Adrenal gland (tissue), 12 donors: ENCODE data around the gene UBE2H. TPM values are rescaled to one million over a fixed set of nuclear protein-coding genes. Genes with fewer than 3 reads are reported as not detected.
A peak's percentile ranks its signal among the peaks of the same experiment; 100 is the strongest.

ENCODE experiments used
- DNase-seq, 7 donors: peaks; one replicate each; pipeline ENCODE4 v3.0.0-alpha.2; 2019 to 2020
- H3K27ac ChIP-seq, 5 donors: fragments of 200-600 bp; sonication (generic) in 4 of 5; 1 replicate in 3 of 5; 2 replicates in 2 of 5; pipeline versions ENCODE4 v1.5.1 to v1.8.0; 2016 to 2020; ENCODE audit warnings: mild to moderate bottlenecking in 1 of 5
- H3K27me3 ChIP-seq: fragments of 200-600 bp; 2 replicates; pipeline ENCODE4 v1.8.0; 2021
- H3K36me3 ChIP-seq, 2 donors: fragments of 200-600 bp; replicated peaks in 1 of 2; 1 replicate in 1 of 2; 2 replicates in 1 of 2; pipeline versions ENCODE4 v1.5.1 to v1.8.0; 2018 to 2022
- H3K4me1 ChIP-seq, 2 donors: fragments of 200-600 bp; replicated peaks in 1 of 2; 1 replicate in 1 of 2; 2 replicates in 1 of 2; pipeline versions ENCODE4 v1.5.1 to v1.8.0; 2018 to 2021
- H3K4me3 ChIP-seq, 4 donors: fragments of 200-600 bp; sonication (generic) in 3 of 4; one replicate each; pipeline ENCODE4 v1.5.1; 2016 to 2018
- H3K9me3 ChIP-seq, 3 donors: fragments of 200-600 bp; sonication (generic) in 1 of 3; replicated peaks in 1 of 3; 1 replicate in 2 of 3; 2 replicates in 1 of 3; pipeline versions ENCODE4 v1.5.1 to v1.8.0; 2016 to 2021
- POLR2A ChIP-seq, 2 donors: fragments of 450-650 bp; IDR thresholded peaks; one replicate each; pipeline ENCODE4 v1.6.1; 2017; ENCODE audit warnings: antibody characterized with exemption in 2 of 2, mild to moderate bottlenecking in 2 of 2, moderate library complexity in 1 of 2
- WGBS, 4 donors: extraction: QIAGEN DNeasy Blood & Tissue Kit in 2 of 4; methylation state at CpG; one replicate each; pipeline versions ENCODE4 v1.1.5 to v1.1.7; 2013 to 2017; 5-methylcytosine and 5-hydroxymethylcytosine counted together
- intact Hi-C, 2 donors: fragments of 100-400 bp; cut with DNase I; formaldehyde crosslinking; loops; one replicate each; pipeline versions ENCODE4 v1.14.1 to v1.15.0; 2022 to 2023
- polyA plus RNA-seq, 3 donors: library from polyadenylated mRNA; stranded (reverse); fragments of 200-250 nt in 2 of 3; fragments of 350-450 nt in 1 of 3; fragmentation: Illumina TruSeq in 1 of 3; extraction: RNeasy Lipid Tissue Mini Kit (QIAGEN cat#74804) in 1 of 3; gene quantifications; one replicate each; pipeline ENCODE4 v1.2.3, GENCODE V29; 2013 to 2014
- total RNA-seq, 9 donors: library from RNA; depleted of rRNA in 4 of 9; stranded (reverse); fragments of >200 nt in 4 of 9; fragments of 120-200 nt in 1 of 9; fragmentation: NEBNext Ultra II Directional in 1 of 9; extraction: Animal tissue kit (Norgen Biotek cat#: 25700) in 1 of 9; gene quantifications; one replicate each; pipeline versions ENCODE4 v1.1.0 to v1.2.4, GENCODE V29; 2013 to 2023
- TF ChIP-seq, protein P1 (sequence below), 6 experiments: fragments of 450-650 bp in 4 of 6; fragments of 200-600 bp in 2 of 6; sonication (generic) in 1 of 6; IDR thresholded peaks; 1 replicate in 5 of 6; 2 replicates in 1 of 6; pipeline versions ENCODE4 v1.5.1 to v1.8.0; 2016 to 2021; ENCODE audit warnings: antibody characterized with exemption in 6 of 6, mild to moderate bottlenecking in 2 of 6, moderate library complexity in 1 of 6
- donor health status: healthy with polysubstance abuse.
- donor health status: Bipolar disorder and iron deficiency.
- donor health status: DM: yes; HTN: yes; CAD: no.
- donor health status: DM: no; HTN: no; CAD: no.
- donor health status: DM: no; HTN: no; CAD: no.
- donor health status: DM: yes; HTN: yes; CAD: no.

Gene UBE2H
- total and polyA plus RNA-seq, 12 donors, result 48.3 to 392 (median 143) TPM

DNA sequence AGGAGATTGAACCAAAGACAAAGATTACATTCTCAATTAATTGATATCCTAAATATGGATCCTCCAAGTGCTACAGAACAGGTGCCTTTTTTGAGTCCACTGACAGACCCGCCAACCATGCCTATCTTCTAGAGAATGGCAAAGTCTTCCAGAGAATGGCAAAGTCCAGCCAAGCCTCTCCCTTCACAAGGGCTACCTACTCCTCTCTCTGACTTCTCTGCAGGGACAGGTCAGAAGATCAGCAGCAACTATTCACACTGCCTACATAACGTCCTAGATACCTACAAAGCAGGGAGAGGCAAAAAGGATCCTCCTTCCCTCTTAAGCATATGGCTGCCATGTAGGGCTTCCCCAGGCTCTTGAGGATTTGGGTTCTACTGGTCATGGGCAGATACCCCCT, 12.4 kb downstream of the UBE2H start:
- TF ChIP-seq, protein P1, sequence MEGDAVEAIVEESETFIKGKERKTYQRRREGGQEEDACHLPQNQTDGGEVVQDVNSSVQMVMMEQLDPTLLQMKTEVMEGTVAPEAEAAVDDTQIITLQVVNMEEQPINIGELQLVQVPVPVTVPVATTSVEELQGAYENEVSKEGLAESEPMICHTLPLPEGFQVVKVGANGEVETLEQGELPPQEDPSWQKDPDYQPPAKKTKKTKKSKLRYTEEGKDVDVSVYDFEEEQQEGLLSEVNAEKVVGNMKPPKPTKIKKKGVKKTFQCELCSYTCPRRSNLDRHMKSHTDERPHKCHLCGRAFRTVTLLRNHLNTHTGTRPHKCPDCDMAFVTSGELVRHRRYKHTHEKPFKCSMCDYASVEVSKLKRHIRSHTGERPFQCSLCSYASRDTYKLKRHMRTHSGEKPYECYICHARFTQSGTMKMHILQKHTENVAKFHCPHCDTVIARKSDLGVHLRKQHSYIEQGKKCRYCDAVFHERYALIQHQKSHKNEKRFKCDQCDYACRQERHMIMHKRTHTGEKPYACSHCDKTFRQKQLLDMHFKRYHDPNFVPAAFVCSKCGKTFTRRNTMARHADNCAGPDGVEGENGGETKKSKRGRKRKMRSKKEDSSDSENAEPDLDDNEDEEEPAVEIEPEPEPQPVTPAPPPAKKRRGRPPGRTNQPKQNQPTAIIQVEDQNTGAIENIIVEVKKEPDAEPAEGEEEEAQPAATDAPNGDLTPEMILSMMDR (IDR thresholded peaks at IDR 0.05), result no peak
- TF ChIP-seq POLR2A (IDR thresholded peaks at IDR 0.05), result no peak
- WGBS, 4 donors, result 75 to 92% (median 82%) methylated on average over 2 of the region's 2 CpGs
- DNase-seq, result peak in 2 of 7 donors; percentile 15 to 35
- Histone ChIP-seq H3K4me3 (no peak overlapping the region), H3K36me3 (peaks cover 0 to 14% of the 10 kb centered on the region in 2 donors), H3K27ac (peak overlapping the region in 1 of 5 donors; percentile 6), H3K27me3 (no peaks in the 10 kb centered on the region), H3K9me3 (no peaks in the 10 kb centered on the region), H3K4me1 (peaks cover 3 to 34% of the 10 kb centered on the region in 2 donors)
- intact Hi-C loops, result loop anchor here in 1 of 2 donors (10.0 kb wide), 1 partner anchor 106 kb away; no protein-coding TSS in a partner anchor

DNA sequence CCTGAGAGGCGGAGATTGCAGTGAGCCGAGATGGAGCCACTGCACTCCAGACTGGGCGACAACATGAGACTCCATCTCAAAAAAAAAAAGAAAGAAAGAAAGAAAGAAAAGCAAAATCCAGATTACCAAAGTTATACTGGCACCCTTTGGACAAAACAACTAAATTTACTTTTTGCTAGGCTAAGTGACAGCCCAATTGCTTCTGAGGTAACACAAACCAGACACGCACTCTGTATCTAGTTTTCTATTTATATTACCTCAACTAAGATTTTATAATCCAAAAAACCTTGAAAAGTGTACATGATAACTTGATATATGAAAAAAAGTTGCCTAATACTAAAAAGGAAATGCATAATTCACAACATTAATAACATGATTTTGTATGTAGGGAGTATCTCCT, 12.9 kb downstream of the UBE2H start:
- TF ChIP-seq, protein P1 (IDR thresholded peaks at IDR 0.05), result no peak
- no peak for TF ChIP-seq POLR2A (IDR thresholded peaks at IDR 0.05)
- no peak overlapping the region for H3K27ac ChIP-seq
- peaks cover 0 to 19% of the 10 kb centered on the region in 2 donors for H3K36me3 ChIP-seq
- H3K27me3 ChIP-seq, result no peaks in the 10 kb centered on the region
- 82 to 85% (median 82%) methylated on average over 4 of the region's 4 CpGs for WGBS, 4 donors
- intact Hi-C loops, result loop anchor here in 1 of 2 donors (10.0 kb wide), 1 partner anchor 105 kb away; no protein-coding TSS in a partner anchor
- H3K4me3 ChIP-seq, result no peak overlapping the region
- H3K4me1 ChIP-seq, result peaks cover 3 to 37% of the 10 kb centered on the region in 2 donors
- no peaks in the 10 kb centered on the region for H3K9me3 ChIP-seq
- no peak for DNase-seq

DNA sequence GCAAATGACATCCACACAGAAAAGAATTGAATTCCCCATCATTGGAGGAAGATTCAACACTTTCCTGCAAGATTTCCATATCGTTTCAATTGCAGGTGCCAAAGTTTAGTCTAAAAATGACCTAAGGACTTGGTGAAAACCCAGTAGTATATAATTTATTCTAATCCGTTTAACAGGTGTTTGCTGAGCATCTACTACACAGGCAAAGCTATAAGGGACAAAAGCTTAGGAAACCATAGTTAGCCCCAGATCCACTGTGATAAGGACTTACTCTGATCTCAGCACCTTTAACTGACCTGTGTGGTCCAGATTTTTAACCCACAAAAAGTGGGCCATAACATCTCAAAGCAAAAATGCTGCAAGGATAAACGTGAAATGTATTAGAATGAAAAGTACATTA, 19.1 kb downstream of the UBE2H start:
- intact Hi-C loops, result no loop called here
- Histone ChIP-seq H3K4me1 (peaks cover 0 to 12% of the 10 kb centered on the region in 2 donors), H3K27ac (no peak overlapping the region), H3K4me3 (no peak overlapping the region), H3K9me3 (no peaks in the 10 kb centered on the region), H3K36me3 (peaks cover 0 to 13% of the 10 kb centered on the region in 2 donors), H3K27me3 (no peaks in the 10 kb centered on the region)
- DNase-seq, result no peak
- TF ChIP-seq POLR2A (IDR thresholded peaks at IDR 0.05), result no peak
- TF ChIP-seq, protein P1 (IDR thresholded peaks at IDR 0.05), result no peak
- 68 to 84% (median 72%) methylated on average over 3 of the region's 3 CpGs for WGBS, 4 donors

DNA sequence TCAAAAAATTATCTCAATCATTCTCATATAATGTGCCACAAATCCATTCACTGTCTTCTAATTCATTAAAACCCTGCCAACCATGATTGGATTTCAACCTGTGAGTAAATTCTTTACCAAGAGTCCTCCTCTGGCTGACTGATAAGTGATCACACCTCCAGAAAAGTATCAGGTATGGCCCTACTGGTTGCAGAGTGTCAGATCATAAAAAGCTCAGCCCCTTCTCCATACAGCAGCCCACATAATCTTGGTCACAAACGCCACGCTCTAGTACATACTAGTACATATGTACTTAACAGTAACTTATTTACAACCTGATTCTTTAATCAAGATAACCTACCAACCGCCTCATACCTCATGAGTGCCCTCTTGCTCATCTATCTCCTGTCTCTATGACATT, 26.1 kb downstream of the UBE2H start:
- no peak overlapping the region for H3K4me3 ChIP-seq
- H3K27ac ChIP-seq, result peak overlapping the region in 1 of 5 donors; percentile 56
- no peak for DNase-seq
- TF ChIP-seq, protein P1 (IDR thresholded peaks at IDR 0.05), result no peak
- TF ChIP-seq POLR2A (IDR thresholded peaks at IDR 0.05), result no peak
- WGBS, 4 donors, result 88 to 93% (median 93%) methylated on average over 3 of the region's 3 CpGs
- no peaks in the 10 kb centered on the region for H3K27me3 ChIP-seq
- H3K9me3 ChIP-seq, result no peaks in the 10 kb centered on the region
- intact Hi-C loops, result no loop called here
- H3K36me3 ChIP-seq, result peaks cover 0 to 10% of the 10 kb centered on the region in 2 donors
- peaks cover 25 to 37% of the 10 kb centered on the region in 2 donors for H3K4me1 ChIP-seq
